Measurements from ENCODE around the gene D2HGDH. TPM values are rescaled to one million over a fixed set of nuclear protein-coding genes. Genes with fewer than 3 reads are reported as not detected.

The D2HGDH gene
- total and polyA plus RNA-seq, 10 of the 15 experiments (the other 5 are each of a cell fraction or from before 2014, with no cell fraction given) = 0.52 to 32.1 (median 11.0) TPM

DNA sequence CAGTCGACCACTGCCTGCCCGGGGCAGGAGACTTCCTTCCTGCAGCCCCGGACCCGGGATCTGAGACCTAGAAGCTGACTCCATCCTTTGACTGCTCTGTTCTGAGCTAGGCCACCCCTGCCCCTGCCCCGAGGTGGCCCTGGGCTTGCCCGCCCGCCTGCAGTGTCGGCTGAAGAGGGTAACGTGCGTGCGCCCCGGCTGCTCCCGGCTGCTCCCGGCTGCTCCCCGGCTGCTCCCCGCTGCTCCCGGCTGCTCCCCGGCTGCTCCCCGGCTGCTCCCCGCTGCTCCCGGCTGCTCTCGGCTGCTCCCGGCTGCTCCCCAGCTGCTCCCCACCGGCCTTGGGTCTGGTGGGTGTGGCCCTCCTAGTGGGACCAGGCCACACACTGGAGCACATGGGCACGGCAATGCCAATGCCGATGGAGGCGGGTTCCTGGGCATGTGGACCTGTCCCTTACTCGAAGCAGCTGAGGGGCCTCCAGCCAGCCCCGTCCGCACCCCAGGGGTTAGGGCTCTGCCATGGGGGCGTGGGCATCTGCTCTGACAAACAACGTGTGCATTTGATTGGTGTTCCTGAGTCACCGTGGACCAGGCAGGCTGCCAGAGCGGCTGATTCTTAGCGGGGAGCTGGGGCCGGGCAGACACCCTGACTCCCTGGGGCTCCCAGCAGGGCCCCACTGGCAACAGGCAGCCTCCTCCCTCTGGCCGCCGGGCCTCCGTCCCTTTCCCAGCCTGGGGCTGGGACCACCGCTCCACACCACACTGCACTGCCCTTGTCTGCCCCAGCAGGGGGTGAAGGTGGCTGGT, 40.2 kb downstream of the D2HGDH start:
- Histone ChIP-seq H3K36me3 (ENCODE audit: control insufficient read depth in 2 of 2, insufficient read depth in 2 of 2, low read length in 1 of 2) (no peaks in the 10 kb centered on the region), H3K27me3 (replicated peaks in 1 of 2; ENCODE audit: control insufficient read depth in 2 of 2, insufficient read depth in 2 of 2, low read length in 1 of 2) (no peaks in the 10 kb centered on the region), H3K9ac (ENCODE audit: control insufficient read depth, insufficient read depth, low read length) (no peak overlapping the region), H3K4me2 (ENCODE audit: control insufficient read depth, insufficient read depth) (no peak overlapping the region), H2AFZ (ENCODE audit: control insufficient read depth, low read depth, low read length) (no peak overlapping the region), H3K27ac (ENCODE audit: control insufficient read depth, insufficient read depth) (no peak overlapping the region), H3K4me3 (no peak overlapping the region), H3K79me2 (ENCODE audit: control insufficient read depth, insufficient read depth, low read length) (no peaks in the 10 kb centered on the region), H4K20me1 (ENCODE audit: control insufficient read depth, insufficient read depth) (no peaks in the 10 kb centered on the region), H3K9me3 (replicated peaks; ENCODE audit: control insufficient read depth, insufficient read depth, low read length) (no peaks in the 10 kb centered on the region), H3K4me1 (ENCODE audit: control insufficient read depth, insufficient read depth, low read length) (peaks cover 15% of the 10 kb centered on the region)
- CTCF ChIA-PET = no interaction called here
- RAD21 ChIA-PET (ENCODE audit: unreplicated experiment) = no interaction called here
- SMC1A ChIA-PET (ENCODE audit: uncharacterized antibody, unreplicated experiment) = interaction anchor here (1.0 kb wide), 1 partner anchor 39 kb away, joined by 3 read pairs; no protein-coding TSS in a partner anchor
- no TSS peak for BruUV-seq (replicated peaks)
- intact Hi-C loops (cut with micrococcal nuclease; ENCODE audit: unreplicated experiment) (no loop called here), in situ Hi-C loops (cut with MboI) (no loop called here)
- 76% methylated on average over 36 of the region's 40 CpGs for WGBS (ENCODE audit: insufficient coverage, insufficient replicate concordance, low lambda C conversion rate, missing lambda C conversion rate)
- DNase-seq (ENCODE audit: low read depth, low spot score) (no peak), FAIRE-seq (no peak), ATAC-seq (no peak)
- POLR2A ChIA-PET = no interaction called here
- TF ChIP-seq, protein P1, sequence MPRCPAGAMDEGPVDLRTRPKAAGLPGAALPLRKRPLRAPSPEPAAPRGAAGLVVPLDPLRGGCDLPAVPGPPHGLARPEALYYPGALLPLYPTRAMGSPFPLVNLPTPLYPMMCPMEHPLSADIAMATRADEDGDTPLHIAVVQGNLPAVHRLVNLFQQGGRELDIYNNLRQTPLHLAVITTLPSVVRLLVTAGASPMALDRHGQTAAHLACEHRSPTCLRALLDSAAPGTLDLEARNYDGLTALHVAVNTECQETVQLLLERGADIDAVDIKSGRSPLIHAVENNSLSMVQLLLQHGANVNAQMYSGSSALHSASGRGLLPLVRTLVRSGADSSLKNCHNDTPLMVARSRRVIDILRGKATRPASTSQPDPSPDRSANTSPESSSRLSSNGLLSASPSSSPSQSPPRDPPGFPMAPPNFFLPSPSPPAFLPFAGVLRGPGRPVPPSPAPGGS (IDR thresholded peaks at IDR 0.05; ENCODE audit: borderline replicate concordance, insufficient read depth, low read depth, low read length, poor library complexity, severe bottlenecking) = peak; percentile 62
- TF ChIP-seq TCF3 (IDR thresholded peaks at IDR 0.05; ENCODE audit: borderline replicate concordance, insufficient read depth, low read depth, low read length) = 0 out of 2 replicates have a peak, but pooled peaks have one; percentile 17
- no peak for TF ChIP-seq IRF5 (IDR thresholded peaks at IDR 0.05; ENCODE audit: borderline replicate concordance)
